ENCODE data around the gene MYO18B. TPM values are rescaled to one million over a fixed set of nuclear protein-coding genes. Genes with fewer than 3 reads are reported as not detected.

The MYO18B gene
- total and polyA plus RNA-seq, 2 of the 4 experiments (the other 2 are of a cell fraction) = under 0.01 TPM; not detected in 1

GRCh38 chr22:26016916-26017315 is 274.9 kb downstream of the MYO18B start:
- no peaks in the 10 kb centered on the region for H3K36me3 ChIP-seq (ENCODE audit: control insufficient read depth, insufficient read depth, low read length)
- H3K4me1 ChIP-seq (ENCODE audit: control insufficient read depth, insufficient read depth, low read length) = no peaks in the 10 kb centered on the region
- H2BK20ac ChIP-seq (ENCODE audit: low read depth, low read length) = no peak overlapping the region
- no CpG with 5 or more reads among the region's 1 CpG for WGBS, 2 experiments (ENCODE audit: extremely low coverage in 2 of 2, insufficient read length in 1 of 2)
- TF ChIP-seq RFX5 (IDR thresholded peaks at IDR 0.05; ENCODE audit: low read depth, low read length) (no peak), NFE2L2 (IDR thresholded peaks at IDR 0.05; ENCODE audit: low read depth, low read length) (no peak), CTCF (conservative IDR thresholded peaks at IDR 0.05; ENCODE audit: low read depth, low read length) (no peak)
- no peak overlapping the region for H2AFZ ChIP-seq (replicated peaks; ENCODE audit: low read length, poor library complexity)
- CTCF ChIA-PET = no interaction called here
- H2BK120ac ChIP-seq (ENCODE audit: low read depth, low read length) = no peak overlapping the region
- no peak overlapping the region for H4K91ac ChIP-seq (ENCODE audit: insufficient read depth, low read depth, low read length)
- H3K9me3 ChIP-seq (ENCODE audit: control insufficient read depth, insufficient read depth, low read length) = peaks cover 14% of the 10 kb centered on the region
- no peak for DNase-seq
- H2AK9ac ChIP-seq (replicated peaks; ENCODE audit: low read depth, low read length, poor library complexity) = no peak overlapping the region
- H4K5ac ChIP-seq (ENCODE audit: low read depth, low read length) = no peak overlapping the region
- no peak overlapping the region for H2BK5ac ChIP-seq (ENCODE audit: low read depth, low read length, poor library complexity, severe bottlenecking)
- POLR2A ChIA-PET (ENCODE audit: unreplicated experiment) = no interaction called here
- H3K4me3 ChIP-seq (ENCODE audit: insufficient read depth, low read depth, low read length) = no peak overlapping the region
- BruUV-seq (replicated peaks) = no TSS peak
- H3K23ac ChIP-seq (ENCODE audit: low read depth, low read length) = no peak overlapping the region
- H3K79me1 ChIP-seq (ENCODE audit: low read depth in 1 of 2, low read length in 2 of 2) = no peaks in the 10 kb centered on the region
- no peaks in the 10 kb centered on the region for H4K20me1 ChIP-seq (ENCODE audit: insufficient read depth, low read length)
- H3K56ac ChIP-seq (ENCODE audit: extremely low read depth, insufficient read depth, low read length) = no peak overlapping the region
- H3K27me3 ChIP-seq (ENCODE audit: control insufficient read depth, insufficient read depth, low read length) = no peaks in the 10 kb centered on the region
- no peak overlapping the region for H3K14ac ChIP-seq (replicated peaks; ENCODE audit: low read depth, low read length)
- dilution Hi-C loops (cut with HindIII; ENCODE audit: low sequenced_read_pairs, unreplicated experiment) (no loop called here), intact Hi-C loops (cut with micrococcal nuclease) (no loop called here), in situ Hi-C loops (cut with MboI; ENCODE audit: low sequenced_read_pairs) (no loop called here)
- H3K9ac ChIP-seq (ENCODE audit: low read depth, low read length) = no peak overlapping the region
- no peak overlapping the region for H4K8ac ChIP-seq (ENCODE audit: low read depth in 2 of 2, low read length in 2 of 2)
- H2AK5ac ChIP-seq (ENCODE audit: low read depth, low read length) = no peak overlapping the region
- H2BK15ac ChIP-seq (ENCODE audit: low read depth, low read length) = no peak overlapping the region
- no peak overlapping the region for H3K18ac ChIP-seq (ENCODE audit: low read depth, low read length)
- no peak overlapping the region for H3K27ac ChIP-seq (ENCODE audit: insufficient read depth, low read length)
- no peaks in the 10 kb centered on the region for H3K9me1 ChIP-seq (ENCODE audit: insufficient read depth, low read length)
- no peak overlapping the region for H3K4ac ChIP-seq (ENCODE audit: low read depth, low read length)
- ATAC-seq (ENCODE audit: low read depth) = no peak
- H3K4me2 ChIP-seq (ENCODE audit: low read depth, low read length) = no peak overlapping the region
